ENCODE data around the gene OR4D1.

DNA sequence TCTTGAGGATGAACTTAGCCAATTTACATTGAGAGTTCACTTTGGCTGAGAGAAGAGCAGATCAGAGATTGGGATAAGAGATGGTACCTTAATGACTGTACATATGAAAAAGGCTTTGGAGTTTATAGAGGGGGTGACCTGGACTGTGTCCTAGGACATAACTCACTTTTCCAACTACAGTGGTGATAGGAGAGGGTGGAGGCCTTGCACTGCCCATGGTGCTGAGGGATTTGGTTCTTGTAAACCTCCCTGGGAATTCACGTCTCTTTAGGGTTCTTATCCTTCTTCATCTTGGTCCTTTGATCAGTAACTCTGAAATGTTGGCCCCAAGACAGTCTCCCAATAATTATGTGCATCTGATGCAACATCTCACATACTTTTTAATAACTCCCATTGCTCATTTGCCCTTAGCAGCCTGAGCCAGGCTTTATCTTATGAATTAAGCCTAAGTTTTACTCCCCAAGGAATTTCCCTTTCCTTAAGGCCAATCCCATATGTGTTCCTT is at the start of gene OR4D1:
- TF ChIP-seq CTCF (conservative IDR thresholded peaks at IDR 0.05; ENCODE audit: low read depth, low read length) (no peak), EZH2 (IDR thresholded peaks at IDR 0.05; ENCODE audit: borderline replicate concordance, low read depth, low read length, poor library complexity, severe bottlenecking) (no peak)
